GM12878 (cell line): ENCODE measurements around the gene R3HDM2. TPM values are rescaled to one million over a fixed set of nuclear protein-coding genes. Genes with fewer than 3 reads are reported as not detected.

Experiments used
- ATAC-seq: fragments of 200-7000 bp; cut with Tn5 transposase; 3 replicates; pipeline ENCODE4 v1.9.1; 2020; ENCODE audit warnings: mild to moderate bottlenecking, moderate library complexity
- BruUV-seq: library from RNA; stranded (reverse); fragments of 400-500 nt; replicated peaks from 2 replicates; lab custom pipeline; 2021; lab: Mats Ljungman, UMichigan
- CTCF ChIA-PET: fragments of 300-600 bp; sonication (Branson Sonifier 250); formaldehyde crosslinking; extraction: SDS; loops from one replicate; lab custom pipeline; 2021; ENCODE audit warnings: inconsistent platforms; lab: Yijun Ruan, JAX
- POLR2A ChIA-PET: fragments of 350-600 bp; formaldehyde crosslinking; extraction: SDS; loops from one replicate; lab custom pipeline; 2021; ENCODE audit warnings: inconsistent platforms; lab: Charles Lee
- RAD21 ChIA-PET: fragments of 300-600 bp; sonication (Branson Sonifier 250); formaldehyde crosslinking; loops from one replicate; lab custom pipeline; 2023; ENCODE audit warnings: antibody characterized with exemption; ENCODE audit not compliant: unreplicated experiment; lab: Charles Lee
- SMC1A ChIA-PET: fragments of 300-600 bp; sonication (Branson Sonifier 250); formaldehyde crosslinking; loops from one replicate; lab custom pipeline; 2023; ENCODE audit not compliant: unreplicated experiment, uncharacterized antibody; lab: Charles Lee
- DNase-seq: peaks from one replicate; pipeline ENCODE4 v3.0.0-alpha.2; 2011; ENCODE audit warnings: low read depth, low spot score
- FAIRE-seq: peaks from 3 replicates; lab custom pipeline; 2011; peaks lifted over from hg19 to GRCh38; lab: Jason Lieb, UNC
- H2AFZ ChIP-seq: 2 replicates; pipeline ENCODE4 v1.6.0; 2011; ENCODE audit warnings: low read depth, low read length, control low read depth; ENCODE audit not compliant: control insufficient read depth
- H3K27ac ChIP-seq: 2 replicates; pipeline ENCODE4 v1.5.1; 2011; ENCODE audit warnings: control low read depth; ENCODE audit not compliant: control insufficient read depth, insufficient read depth
- H3K27me3 ChIP-seq, 2 experiments: replicated peaks in 1 of 2; 2 replicates each; pipeline versions ENCODE4 v1.6.0 to v1.6.1; 2011; ENCODE audit warnings: low read length in 1 of 2; ENCODE audit not compliant: control insufficient read depth in 2 of 2, insufficient read depth in 2 of 2
- H3K36me3 ChIP-seq, 2 experiments: 2 replicates each; pipeline ENCODE4 v1.5.1; 2011; ENCODE audit warnings: low read length in 1 of 2; ENCODE audit not compliant: control insufficient read depth in 2 of 2, insufficient read depth in 2 of 2
- H3K4me1 ChIP-seq: 2 replicates; pipeline ENCODE4 v1.6.1; 2011; ENCODE audit warnings: mild to moderate bottlenecking, low read length, moderate library complexity, mixed read lengths; ENCODE audit not compliant: control insufficient read depth, insufficient read depth
- H3K4me2 ChIP-seq: 2 replicates; pipeline ENCODE4 v1.6.0; 2011; ENCODE audit warnings: control low read depth; ENCODE audit not compliant: control insufficient read depth, insufficient read depth
- H3K4me3 ChIP-seq: fragments of 200-600 bp; sonication (generic); 2 replicates; pipeline ENCODE4 v1.5.1; 2016
- H3K79me2 ChIP-seq: 2 replicates; pipeline ENCODE4 v1.6.0; 2011; ENCODE audit warnings: low read length; ENCODE audit not compliant: control insufficient read depth, insufficient read depth
- H3K9ac ChIP-seq: 2 replicates; pipeline ENCODE4 v1.8.0; 2011; ENCODE audit warnings: low read length, control low read depth, mixed read lengths; ENCODE audit not compliant: control insufficient read depth, insufficient read depth
- H3K9me3 ChIP-seq: replicated peaks from 3 replicates; pipeline ENCODE4 v1.5.1; 2011; ENCODE audit warnings: mild to moderate bottlenecking, low read length; ENCODE audit not compliant: control insufficient read depth, insufficient read depth
- H4K20me1 ChIP-seq: 2 replicates; pipeline ENCODE4 v1.6.0; 2011; ENCODE audit not compliant: control insufficient read depth, insufficient read depth
- ASH2L ChIP-seq: fragments of 300-600, 200-600 bp; sonication (generic); IDR thresholded peaks from 2 replicates; pipeline ENCODE4 v1.6.1; 2017; ENCODE audit warnings: low read depth, mild to moderate bottlenecking, borderline replicate concordance
- CHD2 ChIP-seq: IDR thresholded peaks from 2 replicates; pipeline ENCODE4 v1.6.1; 2011; ENCODE audit warnings: low read depth, low read length, improper control_type of control experiment, borderline replicate concordance
- CREB1 ChIP-seq: IDR thresholded peaks from 2 replicates; pipeline ENCODE4 v1.6.1; 2012; ENCODE audit warnings: low read depth, mild to moderate bottlenecking, inconsistent platforms
- E2F4 ChIP-seq: IDR thresholded peaks from 2 replicates; pipeline ENCODE4 v1.6.1; 2012; ENCODE audit warnings: low read depth, low read length, improper control_type of control experiment
- E2F8 ChIP-seq: fragments of 450-650 bp; IDR thresholded peaks from 2 replicates; pipeline ENCODE4 v1.6.1; 2018; ENCODE audit warnings: mild to moderate bottlenecking, low read depth, moderate library complexity; ENCODE audit not compliant: partially characterized antibody
- IKZF1 ChIP-seq: fragments of 450-650 bp; conservative IDR thresholded peaks from 2 replicates; pipeline ENCODE4 v1.6.1; 2017; ENCODE audit warnings: antibody characterized with exemption, mild to moderate bottlenecking
- LARP7 ChIP-seq: fragments of 450-650 bp; IDR thresholded peaks from 2 replicates; pipeline ENCODE4 v1.6.1; 2017; ENCODE audit warnings: mild to moderate bottlenecking
- MYC ChIP-seq: IDR thresholded peaks from 2 replicates; pipeline ENCODE4 v1.6.1; 2011; ENCODE audit warnings: mild to moderate bottlenecking, low read length, moderate library complexity, inconsistent platforms; ENCODE audit not compliant: insufficient read depth, insufficient replicate concordance, insufficient read length, severe bottlenecking
- PRDM15 ChIP-seq: fragments of 450-650 bp; formaldehyde crosslinking; IDR thresholded peaks from 2 replicates; pipeline ENCODE4 v1.4.0; 2020; ENCODE audit warnings: mild to moderate bottlenecking, moderate library complexity
- RAD21 ChIP-seq: IDR thresholded peaks from 2 replicates; pipeline ENCODE4 v1.6.1; 2011; ENCODE audit warnings: mild to moderate bottlenecking, low read depth, low read length, moderate library complexity; ENCODE audit not compliant: insufficient read depth
- RB1 ChIP-seq: fragments of 450-650 bp; formaldehyde crosslinking; IDR thresholded peaks from 2 replicates; pipeline ENCODE4 v1.6.1; 2017; ENCODE audit warnings: mild to moderate bottlenecking, borderline replicate concordance
- RUNX3 ChIP-seq: IDR thresholded peaks from 2 replicates; pipeline ENCODE4 v1.6.1; 2012; ENCODE audit warnings: low read length, inconsistent platforms
- ZZZ3 ChIP-seq: IDR thresholded peaks from 2 replicates; pipeline ENCODE4 v1.6.1; 2011; ENCODE audit warnings: low read depth; ENCODE audit not compliant: control insufficient read depth, insufficient read length
- WGBS: methylation state at CpG from one replicate; pipeline ENCODE4 v1.1.6; 2016; ENCODE audit warnings: low lambda C conversion rate; ENCODE audit not compliant: insufficient replicate concordance, insufficient coverage; ENCODE audit errors: missing lambda C conversion rate; 5-methylcytosine and 5-hydroxymethylcytosine counted together
- in situ Hi-C: fragments of 300-500 bp; cut with MboI; formaldehyde crosslinking; loops from 9 replicates; pipeline ENCODE4 v1.14.3; 2018; ENCODE audit warnings: mixed read lengths
- intact Hi-C: fragments of 100-400 bp; cut with micrococcal nuclease; formaldehyde crosslinking; loops from one replicate; pipeline ENCODE4 v1.14.2; 2022; ENCODE audit not compliant: unreplicated experiment
- polyA plus RNA-seq, 11 experiments: library from polyadenylated mRNA; depleted of rRNA in 4 of 11; unstranded in 6 of 11; stranded (reverse) in 5 of 11; fragments of >200 nt; fragmentation: Nextera tagmentation in 4 of 11; fragmentation: Illumina TruSeq in 1 of 11; extraction: Ambion mirVana in 4 of 11; extraction: Trizol in 1 of 11; gene quantifications; 1 replicate in 1 of 11; 2 replicates in 10 of 11; pipeline versions ENCODE4 v1.2.1 to v1.2.3, GENCODE V29; 2011 to 2016; ENCODE audit warnings: inconsistent platforms in 2 of 11, missing spikeins in 2 of 11, low read depth in 1 of 11
- total RNA-seq, 4 experiments: library from RNA; depleted of rRNA in 3 of 4; stranded (reverse); fragments of >200 nt in 3 of 4; fragmentation: Illumina TruSeq in 1 of 4; extraction: Trizol in 1 of 4; gene quantifications; 2 replicates each; pipeline versions ENCODE4 v1.2.1 to v1.2.3, GENCODE V29; 2013 to 2021
- TF ChIP-seq, protein P1 (sequence below): IDR thresholded peaks from 2 replicates; pipeline ENCODE4 v1.6.1; 2011; ENCODE audit warnings: low read depth, mild to moderate bottlenecking, low read length, moderate library complexity, borderline replicate concordance; ENCODE audit errors: extremely low read depth

R3HDM2 gene
- total and polyA plus RNA-seq, 10 of the 15 experiments (the other 5 are each of a cell fraction or from before 2014, with no cell fraction given), result 4.6 to 26.1 (median 11.2) TPM

DNA sequence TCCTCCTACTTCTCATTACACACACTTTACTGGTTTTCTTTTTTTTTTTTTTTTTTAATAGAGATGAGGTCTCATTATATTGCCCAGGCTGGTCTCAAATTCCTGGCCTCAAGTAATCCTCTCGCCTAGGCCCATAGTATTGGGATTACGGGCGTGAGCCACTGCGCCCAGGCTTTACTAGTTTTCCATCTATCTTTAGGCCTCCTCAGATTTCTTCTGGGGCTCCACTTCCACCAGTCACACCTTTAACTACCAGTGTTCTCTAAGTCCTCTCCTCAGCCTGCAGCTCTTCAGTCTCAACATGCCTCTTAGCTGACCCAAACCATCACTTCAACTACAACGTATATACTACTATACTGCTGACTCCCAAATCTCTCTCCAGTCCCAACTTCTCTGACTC lies 10.4 kb downstream of the R3HDM2 start:
- ChIA-PET POLR2A (interaction anchor here (0.6 to 1.7 kb wide), 2 partner anchors 70 to 234 kb away, joined by 3 to 4 read pairs; no protein-coding TSS in a partner anchor), CTCF (interaction anchor here (0.6 to 0.8 kb wide), 2 partner anchors 32 to 136 kb away, joined by 3 to 5 read pairs; no protein-coding TSS in a partner anchor), SMC1A (no interaction called here), RAD21 (interaction anchor here (1.0 kb wide), 1 partner anchor 9 kb away, joined by 3 read pairs; no protein-coding TSS in a partner anchor)
- no peaks in the 10 kb centered on the region; the same call in 1 of the 2 replicates for H3K4me1 ChIP-seq
- FAIRE-seq, result no peak
- ATAC-seq, result no peak
- no peaks in the 10 kb centered on the region for H3K9me3 ChIP-seq
- H2AFZ ChIP-seq, result no peak overlapping the region
- WGBS, result 69% methylated on average over 1 of the region's 5 CpGs
- H3K4me3 ChIP-seq, result no peak overlapping the region
- in situ Hi-C loops, result no loop called here
- no peak for DNase-seq
- TSS peak; percentile 32 for BruUV-seq
- H4K20me1 ChIP-seq, result no peaks in the 10 kb centered on the region
- H3K27me3 ChIP-seq, result no peaks in the 10 kb centered on the region
- H3K79me2 ChIP-seq, result no peaks in the 10 kb centered on the region; the same call in none of the 2 replicates
- H3K36me3 ChIP-seq, result peaks cover 0 to 7% of the 10 kb centered on the region in 2 experiments; a peak in 2 of 4 replicates
- intact Hi-C loops, result no loop called here
- H3K9ac ChIP-seq, result no peak overlapping the region
- no peak overlapping the region for H3K4me2 ChIP-seq
- no peak overlapping the region for H3K27ac ChIP-seq
- no peak for TF ChIP-seq ASH2L
- no peak for TF ChIP-seq LARP7
- no peak for TF ChIP-seq RAD21
- TF ChIP-seq PRDM15, result no peak
- TF ChIP-seq MYC, result no peak
- TF ChIP-seq CHD2, result no peak
- TF ChIP-seq ZZZ3, result no peak
- TF ChIP-seq CREB1, result no peak
- no peak for TF ChIP-seq RB1
- no peak for TF ChIP-seq E2F8
- no peak for TF ChIP-seq RUNX3
- no peak for TF ChIP-seq E2F4
- TF ChIP-seq, protein P1, sequence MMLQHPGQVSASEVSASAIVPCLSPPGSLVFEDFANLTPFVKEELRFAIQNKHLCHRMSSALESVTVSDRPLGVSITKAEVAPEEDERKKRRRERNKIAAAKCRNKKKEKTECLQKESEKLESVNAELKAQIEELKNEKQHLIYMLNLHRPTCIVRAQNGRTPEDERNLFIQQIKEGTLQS, result no peak
- no peak for TF ChIP-seq IKZF1
